K562 (cell line): Measurements from ENCODE around the gene INO80E. TPM values are rescaled to one million over a fixed set of nuclear protein-coding genes. Genes with fewer than 3 reads are reported as not detected.

Source experiments
- DNMT1 ChIP-seq: fragments of 450-650 bp; IDR thresholded peaks from 2 replicates; pipeline ENCODE4 v1.6.1; 2016; ENCODE audit warnings: antibody characterized with exemption, mild to moderate bottlenecking
- ETS2 ChIP-seq: IDR thresholded peaks from 2 replicates; pipeline ENCODE4 v1.6.1; 2016; ENCODE audit warnings: borderline replicate concordance, missing genetic modification characterization, mild to moderate bottlenecking, moderate library complexity, missing compliant biosample characterization; ENCODE audit not compliant: poor library complexity, severe bottlenecking
- HOXB6 ChIP-seq: fragments of 250-450 bp; sonication (Bioruptor Pico); IDR thresholded peaks from 2 replicates; pipeline ENCODE4 v1.5.1; 2022; ENCODE audit warnings: mild to moderate bottlenecking, borderline replicate concordance
- ILK ChIP-seq: fragments of 450-650 bp; IDR thresholded peaks from 2 replicates; pipeline ENCODE4 v1.6.1; 2016; ENCODE audit warnings: missing genetic modification characterization, low read depth, mild to moderate bottlenecking, missing compliant biosample characterization, moderate library complexity, borderline replicate concordance
- JUNB ChIP-seq: fragments of 450-650 bp; formaldehyde crosslinking; conservative IDR thresholded peaks from 2 replicates; pipeline ENCODE4 v1.4.0; 2020; ENCODE audit warnings: mild to moderate bottlenecking
- KDM1A ChIP-seq, 2 experiments: fragments of 450-650 bp; IDR thresholded peaks; 2 replicates each; pipeline ENCODE4 v1.6.1; 2016; ENCODE audit warnings: mild to moderate bottlenecking in 2 of 2
- PHF21A ChIP-seq: fragments of 450-650 bp; IDR thresholded peaks from 2 replicates; pipeline ENCODE4 v1.6.1; 2017; ENCODE audit warnings: low read depth, borderline replicate concordance
- RAD51 ChIP-seq: fragments of 450-650 bp; IDR thresholded peaks from 2 replicates; pipeline ENCODE4 v1.7.1; 2016; ENCODE audit warnings: low read depth, mild to moderate bottlenecking, borderline replicate concordance
- SIN3A ChIP-seq, 2 experiments: fragments of 150-350 bp in 1 of 2; IDR thresholded peaks; 2 replicates each; pipeline ENCODE4 v1.6.1; 2011 to 2016; ENCODE audit warnings: borderline replicate concordance in 2 of 2, low read depth in 2 of 2, low read length in 2 of 2, mild to moderate bottlenecking in 2 of 2, moderate library complexity in 2 of 2; ENCODE audit not compliant: control insufficient read depth in 1 of 2
- SRSF9 ChIP-seq: fragments of 200-400 bp; formaldehyde crosslinking; IDR thresholded peaks from 2 replicates; pipeline ENCODE4 v1.6.1; 2017; ENCODE audit warnings: low read depth, low read length, borderline replicate concordance
- TSC22D4 ChIP-seq: fragments of 450-650 bp; IDR thresholded peaks from 2 replicates; pipeline ENCODE4 v1.6.1; 2016; ENCODE audit warnings: missing genetic modification characterization, missing biosample characterization, control low read depth
- ZNF121 ChIP-seq: sonication (generic); formaldehyde crosslinking; conservative IDR thresholded peaks from 2 replicates; pipeline ENCODE4 v1.8.0; 2022; ENCODE audit warnings: missing genetic modification reagents
- ZNF445 ChIP-seq: fragments of 250-450 bp; sonication (Bioruptor Pico); IDR thresholded peaks from 2 replicates; pipeline ENCODE4 v1.4.0; 2020; ENCODE audit warnings: low read depth, mild to moderate bottlenecking, moderate library complexity
- ZNF75A ChIP-seq: fragments of 450-650 bp; formaldehyde crosslinking; IDR thresholded peaks from 2 replicates; pipeline ENCODE4 v1.4.0; 2020; ENCODE audit warnings: mild to moderate bottlenecking
- polyA plus RNA-seq, 8 experiments: library from polyadenylated mRNA; depleted of rRNA in 4 of 8; stranded (reverse) in 5 of 8; unstranded in 3 of 8; fragments of >200 nt; fragmentation: Nextera tagmentation in 2 of 8; fragmentation: Illumina TruSeq in 1 of 8; extraction: Ambion mirVana in 2 of 8; extraction: Trizol in 1 of 8; gene quantifications; 2 replicates each; pipeline versions ENCODE4 v1.2.1 to v1.2.3, GENCODE V29; 2011 to 2014; ENCODE audit warnings: inconsistent platforms in 1 of 8, missing spikeins in 1 of 8
- total RNA-seq, 7 experiments: library from RNA; depleted of rRNA in 6 of 7; stranded (reverse); fragments of >200 nt in 6 of 7; fragmentation: Illumina TruSeq in 2 of 7; extraction: Trizol in 2 of 7; gene quantifications; 2 replicates each; pipeline versions ENCODE4 v1.2.1 to v1.2.3, GENCODE V29; 2011 to 2021; ENCODE audit warnings: low replicate concordance in 1 of 7
- TF ChIP-seq, protein P1 (sequence below), 2 experiments: fragments of 450-650 bp in 1 of 2; sonication (generic) in 1 of 2; formaldehyde crosslinking in 1 of 2; IDR thresholded peaks in 1 of 2; conservative IDR thresholded peaks in 1 of 2; 2 replicates each; pipeline versions ENCODE4 v1.6.1 to v1.8.1; 2016 to 2023; ENCODE audit warnings: mild to moderate bottlenecking in 2 of 2, moderate library complexity in 2 of 2, inconsistent platforms in 1 of 2, missing genetic modification reagents in 1 of 2
- TF ChIP-seq, protein P2 (sequence below): fragments of 250-450 bp; sonication (Bioruptor Pico); IDR thresholded peaks from 2 replicates; pipeline ENCODE4 v1.4.0; 2020; ENCODE audit warnings: mild to moderate bottlenecking, moderate library complexity
- TF ChIP-seq, protein P3 (sequence below): IDR thresholded peaks from 2 replicates; pipeline ENCODE4 v1.6.1; 2014; ENCODE audit warnings: antibody characterized with exemption
- TF ChIP-seq, protein P4 (sequence below): fragments of 250-450 bp; sonication (Bioruptor Pico); IDR thresholded peaks from 2 replicates; pipeline ENCODE4 v1.4.0; 2020; ENCODE audit warnings: mild to moderate bottlenecking

Gene INO80E
- total and polyA plus RNA-seq, 9 of the 15 experiments (the other 6 are each of a cell fraction or from before 2014, with no cell fraction given), result 0.31 to 102 (median 49.3) TPM

DNA sequence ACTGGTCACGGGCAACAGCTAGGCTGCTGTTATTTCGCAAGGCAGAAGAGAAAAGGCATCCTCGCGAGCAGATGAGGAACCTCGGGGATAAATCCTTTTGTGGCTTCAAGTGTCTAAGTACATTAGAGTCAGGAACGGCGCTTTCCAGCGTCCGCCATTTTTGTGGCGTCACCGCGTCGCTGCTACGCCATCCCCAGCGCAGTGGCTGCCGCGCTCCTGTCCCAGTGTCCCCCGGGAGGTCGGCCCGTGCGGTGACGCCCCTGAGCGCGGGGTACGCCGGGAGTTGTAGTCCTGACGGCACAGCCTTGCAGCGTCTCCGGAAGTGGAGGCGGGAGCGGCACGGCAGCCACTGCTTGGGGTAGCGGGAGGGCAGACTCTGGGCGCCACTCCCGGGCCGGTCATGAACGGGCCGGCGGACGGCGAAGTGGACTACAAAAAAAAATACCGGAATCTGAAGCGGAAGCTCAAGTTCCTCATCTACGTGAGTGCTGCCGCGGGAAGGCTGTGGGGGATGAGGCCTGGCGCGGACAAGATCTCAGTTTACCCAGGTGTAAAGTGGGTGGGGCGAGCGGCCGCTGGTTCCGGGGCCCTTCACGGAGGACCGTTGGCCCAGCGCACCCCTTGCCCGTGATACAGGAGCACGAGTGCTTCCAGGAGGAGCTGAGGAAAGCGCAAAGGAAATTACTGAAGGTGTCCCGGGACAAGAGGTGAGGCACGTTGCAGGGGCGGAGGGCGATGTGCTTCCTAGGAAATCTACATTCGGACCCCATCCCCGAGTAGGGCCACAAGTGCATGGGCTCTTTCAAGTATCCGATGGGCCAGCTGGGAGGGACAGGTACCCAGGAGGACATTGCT, at the start of gene INO80E (continued):
- TF ChIP-seq ZNF445 (CRISPR knock-in tag), result no peak
- TF ChIP-seq DNMT1, result no peak
- TF ChIP-seq, protein P1, sequence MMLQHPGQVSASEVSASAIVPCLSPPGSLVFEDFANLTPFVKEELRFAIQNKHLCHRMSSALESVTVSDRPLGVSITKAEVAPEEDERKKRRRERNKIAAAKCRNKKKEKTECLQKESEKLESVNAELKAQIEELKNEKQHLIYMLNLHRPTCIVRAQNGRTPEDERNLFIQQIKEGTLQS (IDR thresholded peaks at IDR 0.05), result peak; percentile 60
- TF ChIP-seq, protein P1 (CRISPR knock-in tag; conservative IDR thresholded peaks at IDR 0.05), result peak; percentile 90
- no peak for TF ChIP-seq JUNB
- TF ChIP-seq PHF21A, result no peak
- TF ChIP-seq KDM1A (IDR thresholded peaks at IDR 0.05), result no peak
- TF ChIP-seq, protein P2, sequence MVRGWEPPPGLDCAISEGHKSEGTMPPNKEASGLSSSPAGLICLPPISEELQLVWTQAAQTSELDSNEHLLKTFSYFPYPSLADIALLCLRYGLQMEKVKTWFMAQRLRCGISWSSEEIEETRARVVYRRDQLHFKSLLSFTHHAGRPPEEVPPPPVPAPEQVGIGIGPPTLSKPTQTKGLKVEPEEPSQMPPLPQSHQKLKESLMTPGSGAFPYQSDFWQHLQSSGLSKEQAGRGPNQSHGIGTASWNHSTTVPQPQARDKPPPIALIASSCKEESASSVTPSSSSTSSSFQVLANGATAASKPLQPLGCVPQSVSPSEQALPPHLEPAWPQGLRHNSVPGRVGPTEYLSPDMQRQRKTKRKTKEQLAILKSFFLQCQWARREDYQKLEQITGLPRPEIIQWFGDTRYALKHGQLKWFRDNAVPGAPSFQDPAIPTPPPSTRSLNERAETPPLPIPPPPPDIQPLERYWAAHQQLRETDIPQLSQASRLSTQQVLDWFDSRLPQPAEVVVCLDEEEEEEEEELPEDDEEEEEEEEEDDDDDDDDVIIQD (CRISPR knock-in tag), result no peak
- TF ChIP-seq, protein P3, sequence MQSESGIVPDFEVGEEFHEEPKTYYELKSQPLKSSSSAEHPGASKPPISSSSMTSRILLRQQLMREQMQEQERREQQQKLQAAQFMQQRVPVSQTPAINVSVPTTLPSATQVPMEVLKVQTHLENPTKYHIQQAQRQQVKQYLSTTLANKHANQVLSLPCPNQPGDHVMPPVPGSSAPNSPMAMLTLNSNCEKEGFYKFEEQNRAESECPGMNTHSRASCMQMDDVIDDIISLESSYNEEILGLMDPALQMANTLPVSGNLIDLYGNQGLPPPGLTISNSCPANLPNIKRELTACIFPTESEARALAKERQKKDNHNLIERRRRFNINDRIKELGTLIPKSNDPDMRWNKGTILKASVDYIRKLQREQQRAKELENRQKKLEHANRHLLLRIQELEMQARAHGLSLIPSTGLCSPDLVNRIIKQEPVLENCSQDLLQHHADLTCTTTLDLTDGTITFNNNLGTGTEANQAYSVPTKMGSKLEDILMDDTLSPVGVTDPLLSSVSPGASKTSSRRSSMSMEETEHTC, result no peak
- no peak for TF ChIP-seq TSC22D4 (tag)
- peak in 1 of 2 experiments; percentile 58; a peak in 1 of 4 replicates for TF ChIP-seq SIN3A (IDR thresholded peaks at IDR 0.05; ENCODE audit: borderline replicate concordance in 2 of 2, control insufficient read depth in 1 of 2, low read depth in 2 of 2, low read length in 2 of 2)
- no peak for TF ChIP-seq ETS2
- TF ChIP-seq RAD51, result no peak
- TF ChIP-seq ILK, result no peak
- no peak for TF ChIP-seq SRSF9
- 0 out of 2 replicates have a peak, but pooled peaks have one; percentile 3 for TF ChIP-seq ZNF75A (CRISPR knock-in tag)
- TF ChIP-seq ZNF121 (CRISPR knock-in tag), result no peak
- TF ChIP-seq, protein P4, sequence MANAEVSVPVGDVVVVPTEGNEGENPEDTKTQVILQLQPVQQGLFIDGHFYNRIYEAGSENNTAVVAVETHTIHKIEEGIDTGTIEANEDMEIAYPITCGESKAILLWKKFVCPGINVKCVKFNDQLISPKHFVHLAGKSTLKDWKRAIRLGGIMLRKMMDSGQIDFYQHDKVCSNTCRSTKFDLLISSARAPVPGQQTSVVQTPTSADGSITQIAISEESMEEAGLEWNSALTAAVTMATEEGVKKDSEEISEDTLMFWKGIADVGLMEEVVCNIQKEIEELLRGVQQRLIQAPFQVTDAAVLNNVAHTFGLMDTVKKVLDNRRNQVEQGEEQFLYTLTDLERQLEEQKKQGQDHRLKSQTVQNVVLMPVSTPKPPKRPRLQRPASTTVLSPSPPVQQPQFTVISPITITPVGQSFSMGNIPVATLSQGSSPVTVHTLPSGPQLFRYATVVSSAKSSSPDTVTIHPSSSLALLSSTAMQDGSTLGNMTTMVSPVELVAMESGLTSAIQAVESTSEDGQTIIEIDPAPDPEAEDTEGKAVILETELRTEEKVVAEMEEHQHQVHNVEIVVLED, result peak; percentile 97
- no peak for TF ChIP-seq HOXB6
